HepG2 (cell line): ENCODE results near the gene IL1A. TPM values are rescaled to one million over a fixed set of nuclear protein-coding genes. Genes with fewer than 3 reads are reported as not detected.

Source experiments
- AHR ChIP-seq: IDR thresholded peaks from 2 replicates; pipeline ENCODE4 v1.6.1; 2018; ENCODE audit warnings: missing genetic modification reagents, missing compliant biosample characterization
- BCLAF1 ChIP-seq: fragments of 450-650 bp; IDR thresholded peaks from 2 replicates; pipeline ENCODE4 v1.6.1; 2017; ENCODE audit warnings: mild to moderate bottlenecking
- CEBPZ ChIP-seq: IDR thresholded peaks from 2 replicates; pipeline ENCODE4 v1.6.1; 2012; ENCODE audit warnings: low read length, improper control_type of control experiment
- DPF2 ChIP-seq: sonication (generic); formaldehyde crosslinking; IDR thresholded peaks from 2 replicates; pipeline ENCODE4 v1.4.0; 2020; ENCODE audit warnings: mild to moderate bottlenecking, low read depth, missing genetic modification reagents, borderline replicate concordance
- ETS1 ChIP-seq: sonication (generic); formaldehyde crosslinking; IDR thresholded peaks from 2 replicates; pipeline ENCODE4 v1.4.0; 2020; ENCODE audit warnings: missing genetic modification reagents
- EZH2 ChIP-seq: conservative IDR thresholded peaks from 2 replicates; pipeline ENCODE4 v1.6.1; 2012; ENCODE audit warnings: mild to moderate bottlenecking, low read depth, low read length, moderate library complexity
- GTF3A ChIP-seq: sonication (generic); formaldehyde crosslinking; conservative IDR thresholded peaks from 2 replicates; pipeline ENCODE4 v1.4.0; 2020; ENCODE audit warnings: mild to moderate bottlenecking, missing genetic modification reagents
- HMG20A ChIP-seq: IDR thresholded peaks from 2 replicates; pipeline ENCODE4 v1.6.1; 2016; ENCODE audit warnings: borderline replicate concordance
- HOXA7 ChIP-seq: sonication (generic); formaldehyde crosslinking; IDR thresholded peaks from 2 replicates; pipeline ENCODE4 v1.8.1; 2022; ENCODE audit warnings: mild to moderate bottlenecking, missing genetic modification reagents, moderate library complexity
- KDM3A ChIP-seq: IDR thresholded peaks from 2 replicates; pipeline ENCODE4 v1.6.1; 2018; ENCODE audit warnings: low read depth, missing compliant biosample characterization
- NCOR1 ChIP-seq: fragments of 200-600 bp; sonication (generic); IDR thresholded peaks from 2 replicates; pipeline ENCODE4 v1.7.0; 2017; ENCODE audit warnings: antibody characterized with exemption, low read length, borderline replicate concordance
- NFATC3 ChIP-seq: sonication (generic); formaldehyde crosslinking; IDR thresholded peaks from 2 replicates; pipeline ENCODE4 v1.5.1; 2020; ENCODE audit warnings: mild to moderate bottlenecking, missing genetic modification reagents
- NFKBIZ ChIP-seq: IDR thresholded peaks from 2 replicates; pipeline ENCODE4 v1.6.1; 2018; ENCODE audit warnings: missing genetic modification reagents, missing compliant biosample characterization
- SMAD1 ChIP-seq: sonication (generic); formaldehyde crosslinking; IDR thresholded peaks from 2 replicates; pipeline ENCODE4 v1.4.0; 2020; ENCODE audit warnings: missing genetic modification reagents, low read depth, mild to moderate bottlenecking, borderline replicate concordance
- SOX6 ChIP-seq, 2 experiments: fragments of 450-650 bp in 1 of 2; sonication (generic) in 1 of 2; formaldehyde crosslinking in 1 of 2; IDR thresholded peaks; 2 replicates each; pipeline versions ENCODE4 v1.4.0 to v1.6.1; 2017 to 2020; ENCODE audit warnings: antibody characterized with exemption in 1 of 2, mild to moderate bottlenecking in 1 of 2, missing genetic modification reagents in 1 of 2
- ZBTB25 ChIP-seq: IDR thresholded peaks from 2 replicates; pipeline ENCODE4 v1.6.1; 2018; ENCODE audit warnings: missing genetic modification reagents
- ZNF124 ChIP-seq: sonication (generic); formaldehyde crosslinking; IDR thresholded peaks from 2 replicates; pipeline ENCODE4 v1.4.0; 2020; ENCODE audit warnings: missing genetic modification reagents
- ZNF350 ChIP-seq: sonication (generic); formaldehyde crosslinking; IDR thresholded peaks from 2 replicates; pipeline ENCODE4 v1.4.0; 2020; ENCODE audit warnings: mild to moderate bottlenecking, low read depth, missing genetic modification reagents, borderline replicate concordance
- ZNF746 ChIP-seq: sonication (generic); formaldehyde crosslinking; IDR thresholded peaks from 2 replicates; pipeline ENCODE4 v1.8.0; 2022; ENCODE audit warnings: mild to moderate bottlenecking, missing genetic modification reagents
- polyA plus RNA-seq, 8 experiments: library from polyadenylated mRNA; depleted of rRNA in 3 of 8; stranded (reverse) in 7 of 8; unstranded in 1 of 8; fragments of >200 nt; fragmentation: Illumina TruSeq in 4 of 8; extraction: Trizol in 4 of 8; gene quantifications; 2 replicates each; pipeline versions ENCODE4 v1.2.1 to v1.2.3, GENCODE V29; 2011 to 2016; ENCODE audit warnings: low read depth in 4 of 8, missing spikeins in 1 of 8, mixed read lengths in 1 of 8; ENCODE audit not compliant: insufficient read depth in 1 of 8
- total RNA-seq, 5 experiments: library from RNA; depleted of rRNA; stranded (reverse); fragments of >200 nt; fragmentation: Illumina TruSeq; extraction: Trizol; gene quantifications; 2 replicates each; pipeline ENCODE4 v1.2.3, GENCODE V29; 2016; ENCODE audit warnings: low read depth in 1 of 5

IL1A gene
- total and polyA plus RNA-seq, 2 of the 13 experiments (the other 11 are each of a cell fraction or from before 2014, with no cell fraction given), result not detected

- TF ChIP-seq HOXA7 (CRISPR knock-in tag) (no peak; the same call in 1 of the 2 replicates), NFKBIZ (CRISPR knock-in tag) (peak; percentile 96), ZNF350 (CRISPR knock-in tag) (peak; percentile 76), ETS1 (CRISPR knock-in tag) (no peak), ZNF124 (CRISPR knock-in tag) (peak; percentile 74), ZNF746 (CRISPR knock-in tag) (peak; percentile 44; the same call in 1 of the 2 replicates), AHR (no peak; the same call in 1 of the 2 replicates), ZBTB25 (CRISPR knock-in tag) (peak; percentile 92), BCLAF1 (no peak), SMAD1 (CRISPR knock-in tag) (no peak), NFATC3 (peak; percentile 56; the same call in 1 of the 2 replicates), KDM3A (peak; percentile 85; the same call in 1 of the 2 replicates), DPF2 (CRISPR knock-in tag) (peak; percentile 86; the same call in 1 of the 2 replicates), GTF3A (CRISPR knock-in tag) (no peak), NCOR1 (peak; percentile 96; the same call in 1 of the 2 replicates), HMG20A (CRISPR knock-in tag) (peak; percentile 100), EZH2 (no peak), SOX6 (IDR thresholded peaks at IDR 0.05) (no peak), SOX6 (CRISPR knock-in tag; IDR thresholded peaks at IDR 0.05) (peak; percentile 99), CEBPZ (no peak)
Measured at GRCh38 chr2:112818094-112818902, 34.0 kb upstream of the IL1A start (continued).
